Omental fat pad (tissue), 4 donors: ENCODE measurements around the gene SYNM. TPM values are rescaled to one million over a fixed set of nuclear protein-coding genes. Genes with fewer than 3 reads are reported as not detected.

Experiments
- ATAC-seq: fragments of 150-250 bp; one replicate; pipeline ENCODE4 v1.9.1; 2016; ENCODE audit warnings: mild to moderate bottlenecking, moderate library complexity; ENCODE audit not compliant: low FRiP score
- DNase-seq: peaks from one replicate; pipeline ENCODE4 v3.0.0-alpha.2; 2019; ENCODE audit warnings: low spot score
- CTCF ChIP-seq, 3 donors: fragments of 450-650 bp; IDR thresholded peaks; one replicate each; pipeline ENCODE4 v1.5.1; 2016 to 2017; ENCODE audit warnings: antibody characterized with exemption in 3 of 3, mild to moderate bottlenecking in 3 of 3, moderate library complexity in 2 of 3
- total RNA-seq, 4 donors: library from RNA; depleted of rRNA; stranded (reverse); fragments of >200 nt; gene quantifications; one replicate each; pipeline ENCODE4 v1.1.0, GENCODE V29; 2016

SYNM gene
- total RNA-seq, 4 donors from 2014 or later = 13.6 to 49.7 (median 37.5) TPM

DNA sequence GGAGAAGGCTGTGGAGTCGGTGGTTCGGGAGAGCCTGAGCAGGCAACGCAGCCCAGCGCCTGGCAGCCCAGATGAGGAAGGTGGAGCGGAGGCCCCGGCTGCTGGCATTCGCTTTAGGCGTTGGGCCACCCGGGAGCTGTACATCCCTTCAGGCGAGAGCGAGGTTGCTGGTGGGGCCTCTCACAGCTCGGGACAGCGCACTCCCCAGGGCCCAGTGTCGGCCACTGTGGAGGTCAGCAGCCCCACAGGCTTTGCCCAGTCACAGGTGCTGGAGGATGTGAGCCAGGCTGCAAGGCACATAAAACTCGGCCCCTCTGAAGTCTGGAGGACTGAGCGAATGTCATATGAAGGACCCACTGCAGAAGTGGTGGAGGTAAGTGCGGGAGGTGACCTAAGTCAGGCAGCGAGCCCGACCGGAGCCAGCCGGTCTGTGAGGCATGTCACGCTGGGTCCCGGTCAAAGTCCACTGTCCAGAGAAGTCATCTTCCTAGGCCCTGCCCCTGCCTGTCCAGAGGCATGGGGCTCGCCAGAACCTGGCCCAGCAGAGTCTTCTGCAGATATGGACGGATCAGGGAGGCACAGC is 26.7 kb downstream of the SYNM start:
- no peak for ATAC-seq

DNA sequence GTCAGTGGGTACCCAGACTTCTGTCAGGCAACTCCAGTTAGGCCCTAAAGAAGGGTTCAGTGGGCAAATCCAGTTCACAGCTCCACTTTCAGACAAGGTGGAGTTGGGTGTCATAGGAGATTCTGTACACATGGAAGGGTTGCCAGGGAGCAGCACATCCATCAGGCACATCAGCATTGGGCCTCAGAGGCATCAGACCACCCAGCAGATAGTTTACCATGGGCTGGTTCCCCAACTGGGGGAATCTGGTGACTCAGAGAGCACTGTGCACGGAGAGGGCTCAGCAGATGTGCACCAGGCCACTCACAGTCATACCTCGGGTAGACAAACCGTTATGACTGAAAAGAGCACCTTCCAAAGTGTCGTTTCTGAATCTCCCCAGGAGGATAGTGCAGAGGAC is 27.2 kb downstream of the SYNM start:
- no peak for ATAC-seq
- no peak for TF ChIP-seq CTCF (IDR thresholded peaks at IDR 0.05)
- DNase-seq = no peak

More for the DNA sequence above, 26.7 kb downstream of the SYNM start:
- no peak for DNase-seq
- TF ChIP-seq CTCF (IDR thresholded peaks at IDR 0.05) = no peak

DNA sequence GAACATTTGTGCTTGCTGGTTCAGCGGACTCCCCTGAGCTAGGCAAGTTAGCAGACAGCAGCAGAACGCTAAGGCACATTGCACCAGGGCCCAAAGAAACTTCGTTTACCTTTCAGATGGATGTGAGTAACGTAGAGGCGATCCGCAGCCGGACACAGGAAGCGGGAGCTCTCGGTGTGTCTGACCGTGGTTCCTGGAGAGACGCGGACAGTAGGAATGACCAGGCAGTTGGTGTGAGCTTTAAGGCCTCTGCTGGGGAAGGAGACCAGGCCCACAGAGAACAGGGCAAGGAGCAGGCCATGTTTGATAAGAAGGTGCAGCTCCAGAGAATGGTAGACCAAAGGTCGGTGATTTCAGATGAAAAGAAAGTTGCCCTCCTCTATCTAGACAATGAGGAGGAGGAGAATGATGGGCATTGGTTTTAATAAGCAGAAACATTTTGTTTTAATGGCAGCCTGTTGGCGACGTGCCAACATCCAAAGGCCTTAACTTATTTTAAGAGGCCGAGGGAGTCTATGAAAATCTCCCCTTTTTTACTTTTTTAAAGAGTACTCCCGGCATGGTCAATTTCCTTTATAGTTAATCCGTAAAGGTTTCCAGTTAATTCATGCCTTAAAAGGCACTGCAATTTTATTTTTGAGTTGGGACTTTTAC is 27.9 kb downstream of the SYNM start:
- ATAC-seq = no peak
- DNase-seq = no peak
- no peak for TF ChIP-seq CTCF (IDR thresholded peaks at IDR 0.05)

- DNase-seq (no peak), ATAC-seq (no peak)
These were observed 29.5 kb downstream of the SYNM start for GRCh38 chr15:99134317-99134821.

DNA sequence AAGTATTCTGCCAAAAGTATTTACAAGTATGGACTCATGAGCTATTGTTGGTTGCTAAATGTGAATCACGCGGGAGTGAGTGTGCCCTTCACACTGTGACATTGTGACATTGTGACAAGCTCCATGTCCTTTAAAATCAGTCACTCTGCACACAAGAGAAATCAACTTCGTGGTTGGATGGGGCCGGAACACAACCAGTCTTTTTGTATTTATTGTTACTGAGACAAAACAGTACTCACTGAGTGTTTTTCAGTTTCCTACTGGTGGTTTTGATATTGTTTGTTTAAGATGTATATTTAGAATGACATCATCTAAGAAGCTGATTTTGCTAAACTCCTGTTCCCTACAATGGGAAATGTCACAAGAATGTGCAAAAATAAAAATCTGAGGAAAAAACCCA is 30.3 kb downstream of the SYNM start:
- TF ChIP-seq CTCF (IDR thresholded peaks at IDR 0.05) = no peak
- DNase-seq (no peak), ATAC-seq (no peak)

More at GRCh38 chr15:99134317-99134821, 29.5 kb downstream of the SYNM start:
- TF ChIP-seq CTCF (IDR thresholded peaks at IDR 0.05) = no peak

DNA sequence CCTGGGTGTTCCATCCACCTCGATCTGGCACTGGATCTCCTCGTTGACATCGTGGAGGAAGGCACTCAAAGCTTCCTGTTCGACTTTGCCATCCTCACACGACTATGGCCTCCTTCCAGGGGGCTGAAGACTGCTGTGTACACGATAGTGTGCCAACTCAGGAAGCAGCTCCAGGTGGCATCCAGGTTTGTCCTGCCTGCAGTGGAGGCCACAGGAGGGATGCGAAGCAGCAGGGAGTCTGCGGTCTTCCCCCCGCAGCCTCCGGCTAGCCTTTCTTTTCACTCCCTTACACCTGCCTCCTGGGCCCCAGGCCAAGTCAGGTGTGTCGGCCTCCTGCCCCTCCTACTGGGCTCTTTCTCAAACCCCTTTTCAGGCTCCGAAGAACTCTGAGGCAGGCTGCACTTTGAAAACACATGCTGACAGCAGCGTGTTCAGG is 32.2 kb downstream of the SYNM start:
- DNase-seq = no peak
- ATAC-seq = no peak
- no peak for TF ChIP-seq CTCF (IDR thresholded peaks at IDR 0.05)

DNA sequence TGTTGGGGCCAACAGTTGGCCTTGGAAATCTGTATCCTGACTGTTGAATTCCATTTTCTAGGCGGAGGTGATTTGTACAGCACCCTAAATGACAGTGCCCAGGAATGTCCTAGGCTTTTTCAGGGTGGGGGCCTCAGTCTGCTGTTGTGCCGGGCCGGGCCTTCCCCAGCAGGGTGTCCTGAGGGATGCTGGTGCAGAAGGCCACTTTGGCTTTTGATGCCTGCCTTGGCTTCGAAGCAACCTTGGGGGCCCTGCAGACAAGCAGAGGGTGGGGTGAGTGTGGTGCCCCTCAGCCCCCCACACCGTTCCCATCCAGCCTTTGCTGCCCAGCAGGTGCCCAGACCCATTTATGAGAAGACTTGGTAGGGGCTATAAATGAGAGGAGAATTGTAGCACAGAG is 33.0 kb downstream of the SYNM start:
- TF ChIP-seq CTCF (IDR thresholded peaks at IDR 0.05) = no peak
- ATAC-seq = no peak
- no peak for DNase-seq
